Lower leg skin (tissue), 4 donors: Measurements from ENCODE around the gene SHISA2. TPM values are rescaled to one million over a fixed set of nuclear protein-coding genes. Genes with fewer than 3 reads are reported as not detected.

Experiments
- DNase-seq, 2 donors: peaks; one replicate each; pipeline ENCODE4 v3.0.0-alpha.2; 2019; ENCODE audit warnings: low spot score in 2 of 2
- H3K4me3 ChIP-seq: fragments of 200-600 bp; sonication (generic); 2 replicates; pipeline ENCODE4 v1.5.1; 2017; ENCODE audit warnings: mild to moderate bottlenecking, low read depth; ENCODE audit not compliant: poor library complexity, severe bottlenecking
- CTCF ChIP-seq, 3 donors: fragments of 450-650 bp; IDR thresholded peaks; one replicate each; pipeline ENCODE4 v1.5.1; 2016; ENCODE audit warnings: antibody characterized with exemption in 3 of 3, mild to moderate bottlenecking in 3 of 3, moderate library complexity in 2 of 3
- POLR2A ChIP-seq, 2 donors: fragments of 450-650 bp; IDR thresholded peaks; one replicate each; pipeline ENCODE4 v1.6.1; 2016 to 2017; ENCODE audit warnings: antibody characterized with exemption in 2 of 2, mild to moderate bottlenecking in 1 of 2, moderate library complexity in 1 of 2
- WGBS, 2 donors: methylation state at CpG; one replicate each; pipeline ENCODE4 v1.1.5; 2018; 5-methylcytosine and 5-hydroxymethylcytosine counted together
- intact Hi-C: fragments of 100-400 bp; cut with DNase I; formaldehyde crosslinking; loops from one replicate; pipeline ENCODE4 v1.15.0; 2023; ENCODE audit warnings: low total_unique reads
- total RNA-seq, 4 donors: library from RNA; depleted of rRNA; stranded (reverse); fragments of >200 nt; gene quantifications; one replicate each; pipeline ENCODE4 v1.1.0, GENCODE V29; 2016

SHISA2 gene
- total RNA-seq, 4 donors from 2014 or later, result 0.19 to 5.8 (median 0.99) TPM

GRCh38 chr13:26022538-26023292, 29.1 kb downstream of the SHISA2 start:
- WGBS, 2 donors, result 47 to 51% methylated on average over 7 to 13 of the region's 13 CpGs
- TF ChIP-seq CTCF (IDR thresholded peaks at IDR 0.05), result no peak
- no peak for TF ChIP-seq POLR2A (IDR thresholded peaks at IDR 0.05)
- intact Hi-C loops, result no loop called here
- no peak overlapping the region for H3K4me3 ChIP-seq
- peak; percentile 70 to 90 for DNase-seq

GRCh38 chr13:26021956-26022355, 29.9 kb downstream of the SHISA2 start:
- WGBS, 2 donors, result 43 to 55% methylated on average over 3 of the region's 3 CpGs
- TF ChIP-seq POLR2A (IDR thresholded peaks at IDR 0.05) (no peak), CTCF (IDR thresholded peaks at IDR 0.05) (no peak)
- intact Hi-C loops, result no loop called here
- H3K4me3 ChIP-seq, result no peak overlapping the region
- DNase-seq, result no peak

- TF ChIP-seq CTCF (IDR thresholded peaks at IDR 0.05), result no peak
- no peak for TF ChIP-seq POLR2A (IDR thresholded peaks at IDR 0.05)
- 49 to 59% methylated on average over 2 of the region's 2 CpGs for WGBS, 2 donors
- H3K4me3 ChIP-seq, result no peak overlapping the region
- intact Hi-C loops, result no loop called here
- DNase-seq, result no peak
These were observed 30.3 kb downstream of the SHISA2 start for GRCh38 chr13:26021516-26021915.

GRCh38 chr13:26020891-26021290, 30.9 kb downstream of the SHISA2 start:
- H3K4me3 ChIP-seq, result no peak overlapping the region
- intact Hi-C loops, result no loop called here
- DNase-seq, result no peak
- 85 to 86% methylated on average over 7 of the region's 7 CpGs for WGBS, 2 donors
- no peak for TF ChIP-seq POLR2A (IDR thresholded peaks at IDR 0.05)
- TF ChIP-seq CTCF (IDR thresholded peaks at IDR 0.05), result no peak

GRCh38 chr13:26019881-26020870, 31.6 kb downstream of the SHISA2 start:
- no peak overlapping the region for H3K4me3 ChIP-seq
- DNase-seq, result no peak
- TF ChIP-seq POLR2A (IDR thresholded peaks at IDR 0.05), result no peak
- TF ChIP-seq CTCF (IDR thresholded peaks at IDR 0.05), result no peak
- WGBS, 2 donors, result 81 to 83% methylated on average over 22 of the region's 22 CpGs
- intact Hi-C loops, result no loop called here
